Transverse colon (tissue), 4 donors: ENCODE data around the gene KRT35. TPM values are rescaled to one million over a fixed set of nuclear protein-coding genes. Genes with fewer than 3 reads are reported as not detected.

Experiments used
- DNase-seq: peaks from one replicate; pipeline ENCODE4 v3.0.0-alpha.2; 2019
- H3K27ac ChIP-seq, 4 donors: fragments of 200-600 bp; sonication (generic); 2 replicates each; pipeline ENCODE4 v1.5.1; 2016 to 2018; ENCODE audit warnings: inconsistent platforms in 4 of 4
- H3K27me3 ChIP-seq: fragments of 200-600 bp; sonication (generic); 2 replicates; pipeline ENCODE4 v1.5.1; 2017; ENCODE audit warnings: inconsistent platforms
- H3K36me3 ChIP-seq, 4 donors: fragments of 200-600 bp; sonication (generic); 2 replicates each; pipeline ENCODE4 v1.5.1; 2017 to 2019; ENCODE audit warnings: inconsistent platforms in 4 of 4
- H3K4me1 ChIP-seq, 4 donors: fragments of 200-600 bp; sonication (generic); 2 replicates each; pipeline ENCODE4 v1.5.1; 2017 to 2020; ENCODE audit warnings: inconsistent platforms in 4 of 4
- H3K4me3 ChIP-seq, 4 donors: fragments of 200-600 bp; sonication (generic); 1 replicate in 1 of 4; 2 replicates in 3 of 4; pipeline versions ENCODE4 v1.5.1 to v1.6.1; 2017 to 2019; ENCODE audit warnings: inconsistent platforms in 4 of 4
- H3K9me3 ChIP-seq, 2 donors: fragments of 200-600 bp; sonication (generic); 2 replicates each; pipeline ENCODE4 v1.5.1; 2017 to 2019; ENCODE audit warnings: inconsistent platforms in 2 of 2
- EP300 ChIP-seq: sonication (generic); formaldehyde crosslinking; IDR thresholded peaks from one replicate; pipeline ENCODE4 v1.6.1; 2017; ENCODE audit warnings: antibody characterized with exemption, low read depth
- POLR2A ChIP-seq: fragments of 450-650 bp; IDR thresholded peaks from one replicate; pipeline ENCODE4 v1.6.1; 2016; ENCODE audit warnings: antibody characterized with exemption, mild to moderate bottlenecking, moderate library complexity
- POLR2AphosphoS5 ChIP-seq, 3 donors: sonication (generic); formaldehyde crosslinking; IDR thresholded peaks; one replicate each; pipeline ENCODE4 v1.6.1; 2016; ENCODE audit warnings: antibody characterized with exemption in 3 of 3
- WGBS, 2 donors: methylation state at CpG; one replicate each; pipeline ENCODE4 v1.1.5; 2018; ENCODE audit warnings: low coverage in 1 of 2; 5-methylcytosine and 5-hydroxymethylcytosine counted together
- in situ Hi-C, 4 donors: fragments of 200-750 bp; cut with MboI; loops; one replicate each; pipeline versions ENCODE4 v1.15.0 to v1.15.1; 2017; ENCODE audit warnings: low sequenced_read_pairs in 3 of 4, low pct_ligation_motif_present in 1 of 4, low pct_unique_long_range_greater_than_20kb in 1 of 4
- intact Hi-C: fragments of 100-400 bp; cut with DNase I; formaldehyde crosslinking; loops from one replicate; pipeline ENCODE4 v1.15.1; 2023; ENCODE audit warnings: low total_unique reads
- total RNA-seq, 4 donors: library from RNA; depleted of rRNA; stranded (reverse); fragments of >200 nt; gene quantifications; one replicate each; pipeline ENCODE4 v1.1.0, GENCODE V29; 2016
- TF ChIP-seq, protein P1 (sequence below), 5 experiments: fragments of 200-600 bp in 3 of 5; fragments of 450-650 bp in 2 of 5; sonication (generic) in 3 of 5; IDR thresholded peaks; 1 replicate in 2 of 5; 2 replicates in 3 of 5; pipeline ENCODE4 v1.5.1; 2016 to 2017; ENCODE audit warnings: antibody characterized with exemption in 5 of 5, inconsistent platforms in 3 of 5, mild to moderate bottlenecking in 2 of 5, moderate library complexity in 1 of 5

KRT35 gene
- total RNA-seq, 4 donors from 2014 or later = not detected

DNA sequence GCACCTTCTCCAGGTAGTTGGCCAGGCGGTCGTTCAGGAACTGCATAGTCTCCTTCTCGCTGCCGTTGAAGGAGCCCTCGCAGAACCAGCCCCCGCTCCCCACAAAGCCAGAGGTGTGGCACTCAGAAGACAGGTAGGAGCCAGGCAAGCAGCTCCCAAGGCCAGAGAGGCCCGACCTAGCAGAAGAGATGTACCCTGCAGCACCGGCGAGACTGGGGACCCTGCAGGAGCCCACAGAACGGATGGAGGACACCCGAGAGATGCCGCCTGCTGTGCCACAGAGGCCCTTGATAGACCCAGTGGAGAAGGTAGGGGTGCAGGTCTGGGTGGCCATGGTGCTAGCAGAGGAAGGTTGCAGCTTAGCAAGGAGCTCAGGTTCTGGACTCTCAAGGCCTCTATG is 8.6 kb upstream of the KRT35 start, which contains the start of gene KRT36:
Gene KRT36 (minus strand): TSS at position 380 of the 400 bp plus-strand sequence. CDS start 46 bp downstream, at position 334.
- in situ Hi-C loops (no loop called here), intact Hi-C loops (no loop called here)

DNA sequence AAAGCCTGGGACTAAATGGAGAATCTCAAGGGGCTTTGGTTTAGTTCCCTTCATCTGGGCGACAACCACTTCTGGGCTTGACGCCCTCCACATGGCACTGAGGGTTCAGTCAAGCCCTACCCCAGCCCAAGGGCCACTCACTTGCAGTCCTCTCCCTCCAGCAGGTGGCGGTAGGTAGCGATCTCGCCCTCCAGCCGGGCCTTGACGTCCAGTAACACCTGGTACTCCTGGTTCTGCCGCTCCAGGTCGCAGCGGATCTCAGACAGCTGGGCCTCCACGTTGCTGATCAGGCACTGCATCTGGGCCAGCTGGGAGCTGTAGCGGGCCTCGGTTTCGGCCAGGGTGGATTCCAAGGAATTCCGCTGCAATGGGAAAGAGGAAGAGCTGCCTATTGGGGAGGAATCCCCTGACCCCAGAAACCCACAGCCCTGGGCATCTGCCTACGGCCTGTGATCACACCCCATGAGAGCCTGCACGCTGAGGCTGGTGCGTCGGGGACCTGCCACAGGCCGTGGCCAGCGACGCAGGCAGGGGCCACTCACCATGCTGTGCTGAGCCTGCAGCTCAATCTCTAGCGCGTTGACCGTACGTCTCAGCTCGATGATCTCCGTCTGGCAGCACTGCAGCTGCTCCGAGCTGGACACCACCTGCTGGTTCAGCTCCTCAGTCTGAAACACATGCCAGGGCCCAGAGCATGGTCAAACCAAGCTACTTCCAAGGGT is 6.0 kb upstream of the KRT35 start:
- intact Hi-C loops (no loop called here), in situ Hi-C loops (no loop called here)
- H3K27me3 ChIP-seq = no peaks in the 10 kb centered on the region
- WGBS, 2 donors = 61% methylated on average over 28 of the region's 29 CpGs; no CpG with 5 or more reads in 1 of the 2 donors
- H3K4me1 ChIP-seq = peaks cover 0 to 25% (median 6%) of the 10 kb centered on the region in 4 donors
- no peaks in the 10 kb centered on the region for H3K9me3 ChIP-seq
- peak; percentile 68 for DNase-seq
- H3K36me3 ChIP-seq = no peaks in the 10 kb centered on the region
- no peak overlapping the region for H3K4me3 ChIP-seq
- TF ChIP-seq POLR2A = no peak
- TF ChIP-seq, protein P1, sequence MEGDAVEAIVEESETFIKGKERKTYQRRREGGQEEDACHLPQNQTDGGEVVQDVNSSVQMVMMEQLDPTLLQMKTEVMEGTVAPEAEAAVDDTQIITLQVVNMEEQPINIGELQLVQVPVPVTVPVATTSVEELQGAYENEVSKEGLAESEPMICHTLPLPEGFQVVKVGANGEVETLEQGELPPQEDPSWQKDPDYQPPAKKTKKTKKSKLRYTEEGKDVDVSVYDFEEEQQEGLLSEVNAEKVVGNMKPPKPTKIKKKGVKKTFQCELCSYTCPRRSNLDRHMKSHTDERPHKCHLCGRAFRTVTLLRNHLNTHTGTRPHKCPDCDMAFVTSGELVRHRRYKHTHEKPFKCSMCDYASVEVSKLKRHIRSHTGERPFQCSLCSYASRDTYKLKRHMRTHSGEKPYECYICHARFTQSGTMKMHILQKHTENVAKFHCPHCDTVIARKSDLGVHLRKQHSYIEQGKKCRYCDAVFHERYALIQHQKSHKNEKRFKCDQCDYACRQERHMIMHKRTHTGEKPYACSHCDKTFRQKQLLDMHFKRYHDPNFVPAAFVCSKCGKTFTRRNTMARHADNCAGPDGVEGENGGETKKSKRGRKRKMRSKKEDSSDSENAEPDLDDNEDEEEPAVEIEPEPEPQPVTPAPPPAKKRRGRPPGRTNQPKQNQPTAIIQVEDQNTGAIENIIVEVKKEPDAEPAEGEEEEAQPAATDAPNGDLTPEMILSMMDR (IDR thresholded peaks at IDR 0.05) = peak; percentile 42 to 64 (median 56)
- no peak overlapping the region for H3K27ac ChIP-seq

More for the DNA sequence above, 8.6 kb upstream of the KRT35 start, which contains the start of gene KRT36:
- H3K4me3 ChIP-seq = no peak within 1 kb of the TSS
- no peak within 1 kb of the TSS for H3K27ac ChIP-seq
- 90% methylated on average over 12 of the region's 12 CpGs; no CpG with 5 or more reads in 1 of the 2 donors for WGBS, 2 donors
- DNase-seq = no peak
- TF ChIP-seq POLR2A (no peak), EP300 (no peak), POLR2AphosphoS5 (IDR thresholded peaks at IDR 0.05) (no peak)
- TF ChIP-seq, protein P1 (IDR thresholded peaks at IDR 0.05) = no peak
- H3K27me3 ChIP-seq = no peaks in the 10 kb centered on the region
- H3K9me3 ChIP-seq = no peaks in the 10 kb centered on the region
- H3K36me3 ChIP-seq = no peaks in the 10 kb centered on the region
- peaks cover 0 to 33% (median 9%) of the 10 kb centered on the region in 4 donors for H3K4me1 ChIP-seq

DNA sequence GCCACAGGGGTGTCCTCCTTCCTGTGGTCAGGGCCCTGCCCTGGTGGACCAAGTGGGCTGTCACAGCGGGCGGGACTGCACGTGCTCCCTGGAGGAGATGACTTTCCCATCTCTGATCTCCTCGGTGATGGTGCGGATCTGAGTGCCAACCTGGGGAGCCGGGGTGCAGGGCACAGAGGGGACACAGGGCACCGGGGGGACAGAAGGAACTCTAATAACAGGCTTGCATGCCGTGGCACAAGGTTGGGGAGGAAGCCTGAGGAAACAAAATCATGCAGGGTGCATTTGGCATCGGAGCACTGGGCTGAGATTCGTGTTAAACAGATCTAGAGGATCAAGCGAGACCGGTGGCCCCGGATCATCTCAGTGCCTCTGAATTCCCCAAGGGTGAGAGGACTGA is 5.4 kb upstream of the KRT35 start:
- intact Hi-C loops = no loop called here

More for the DNA sequence above, 5.4 kb upstream of the KRT35 start:
- no peaks in the 10 kb centered on the region for H3K9me3 ChIP-seq
- no peak for TF ChIP-seq POLR2AphosphoS5 (IDR thresholded peaks at IDR 0.05)
- TF ChIP-seq, protein P1 (IDR thresholded peaks at IDR 0.05) = no peak
- no peak for TF ChIP-seq EP300
- DNase-seq = no peak
- H3K4me3 ChIP-seq = no peak overlapping the region
- in situ Hi-C loops = no loop called here
- WGBS, 2 donors = 76 to 85% methylated on average over 6 to 13 of the region's 13 CpGs
- H3K4me1 ChIP-seq = peaks cover 0 to 19% (median 6%) of the 10 kb centered on the region in 4 donors
- H3K27me3 ChIP-seq = no peaks in the 10 kb centered on the region
- H3K27ac ChIP-seq = no peak overlapping the region
- no peaks in the 10 kb centered on the region for H3K36me3 ChIP-seq
